Amygdala (tissue), 56 donors: ENCODE results near the gene SLC39A6.
"Not testable (repeated sequence)": the region's sequence is repeated elsewhere in the genome, so short reads cannot be mapped to it uniquely, and the experiment has no call there.

Source experiments
- DNase-seq, 56 donors: peaks; one replicate each; lab custom pipeline; 2025; lab: John Stamatoyannopoulos, UW

Gene SLC39A6

DNA sequence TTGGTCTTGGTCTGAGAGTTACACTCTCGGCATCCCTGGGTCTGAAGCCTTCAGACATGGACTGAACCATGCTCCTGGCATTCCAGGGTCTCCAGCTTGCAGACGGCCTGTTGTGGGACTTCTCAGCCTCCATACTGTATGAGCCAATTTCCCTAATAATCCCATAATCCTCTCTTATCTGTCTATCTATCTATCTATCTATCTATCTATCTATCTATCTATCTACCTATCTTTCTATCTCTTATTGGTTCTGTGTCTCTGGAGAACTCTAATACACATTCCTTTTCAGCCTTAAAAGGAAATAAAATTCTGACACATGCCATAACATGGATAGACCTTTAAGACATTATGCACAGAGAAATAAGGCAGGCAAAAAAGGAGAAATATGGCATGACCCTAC, 24.4 kb downstream of the SLC39A6 start:
- no peak for DNase-seq

DNA sequence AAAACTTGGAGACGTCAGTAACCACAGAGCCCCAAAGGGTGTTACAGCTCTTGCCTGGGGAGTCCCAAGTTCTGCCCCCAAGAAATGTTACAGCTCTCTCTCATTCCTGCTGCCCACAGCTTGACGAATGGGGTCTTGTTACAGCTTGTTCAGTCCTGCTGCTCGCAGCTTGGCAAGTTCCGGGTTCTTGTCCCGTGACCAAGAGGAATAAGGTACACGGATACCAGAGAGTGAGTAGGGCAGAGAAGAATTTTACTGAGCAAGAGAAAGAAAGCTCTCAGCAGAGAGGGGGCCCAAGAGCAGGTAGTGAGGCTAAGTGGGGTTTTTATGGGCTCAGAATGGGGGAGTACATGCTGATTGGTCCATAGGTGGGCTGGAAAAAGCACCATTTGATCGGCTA, 27.2 kb downstream of the SLC39A6 start:
- DNase-seq = no peak

DNA sequence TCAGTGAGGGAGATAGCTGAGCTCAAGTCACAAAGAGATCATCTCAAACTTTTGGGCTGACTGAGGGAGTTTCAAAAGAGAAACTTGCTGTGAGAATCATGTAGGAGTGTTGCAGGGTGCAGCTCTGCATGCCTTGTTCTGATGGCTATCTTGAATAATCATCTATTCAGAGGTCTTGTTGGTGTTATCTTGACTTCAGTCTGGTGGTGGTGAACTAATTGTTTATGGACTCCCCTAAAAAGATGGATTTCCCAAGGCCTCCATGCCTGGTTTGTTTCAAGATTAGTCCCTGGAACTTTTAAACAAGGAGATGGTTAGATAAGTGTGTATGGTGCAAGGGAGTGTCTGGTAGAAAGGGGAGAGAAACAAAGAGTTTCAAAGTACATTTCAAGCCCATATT, 29.8 kb downstream of the SLC39A6 start:
- no peak for DNase-seq

DNA sequence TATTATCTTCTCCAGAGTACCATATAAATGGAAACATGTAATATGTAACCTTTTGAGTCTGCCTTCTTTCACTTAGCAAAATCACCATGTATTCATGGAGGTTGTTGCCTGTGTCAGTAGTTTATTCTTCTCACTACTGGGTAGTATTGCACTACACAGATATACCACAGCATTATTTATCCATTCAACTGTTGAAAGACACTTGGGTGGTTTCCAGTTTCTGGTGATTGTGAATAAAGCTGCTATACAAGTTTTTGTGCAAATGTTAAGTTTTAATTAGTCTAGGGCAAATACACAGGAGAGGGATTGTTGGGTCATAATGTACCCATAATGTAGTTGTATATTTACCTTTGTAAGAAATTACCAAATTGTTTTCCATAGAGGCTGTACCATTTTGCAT, 32.2 kb downstream of the SLC39A6 start:
- DNase-seq = no peak

DNA sequence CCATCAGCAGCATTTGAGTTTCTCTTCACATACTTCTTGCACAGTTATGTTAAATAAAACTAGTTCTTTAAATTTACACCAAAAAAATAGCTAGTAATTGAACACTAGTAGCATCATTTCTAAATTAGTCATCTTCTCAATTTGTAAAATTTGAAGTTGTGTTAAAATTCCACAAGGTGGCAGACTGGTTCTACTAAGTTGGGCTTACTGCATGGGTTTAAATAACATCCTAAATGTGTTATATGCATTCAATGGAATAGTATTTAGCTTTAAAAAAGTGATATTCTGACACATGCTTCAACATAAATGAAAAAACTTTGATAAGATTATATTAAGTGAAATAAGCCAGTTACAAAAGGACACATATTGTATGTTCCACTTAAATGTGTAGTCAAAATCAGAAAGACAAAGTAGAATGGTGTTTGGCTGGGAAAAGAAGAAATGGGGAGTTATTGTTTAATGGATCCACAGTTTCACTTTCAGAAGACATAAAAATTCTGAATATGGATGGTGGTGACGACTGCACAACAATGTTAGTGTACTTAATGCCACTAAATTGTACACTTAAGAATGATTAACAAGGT, 33.1 kb downstream of the SLC39A6 start:
- DNase-seq = peak in 1 of 56 donors; percentile 40

DNA sequence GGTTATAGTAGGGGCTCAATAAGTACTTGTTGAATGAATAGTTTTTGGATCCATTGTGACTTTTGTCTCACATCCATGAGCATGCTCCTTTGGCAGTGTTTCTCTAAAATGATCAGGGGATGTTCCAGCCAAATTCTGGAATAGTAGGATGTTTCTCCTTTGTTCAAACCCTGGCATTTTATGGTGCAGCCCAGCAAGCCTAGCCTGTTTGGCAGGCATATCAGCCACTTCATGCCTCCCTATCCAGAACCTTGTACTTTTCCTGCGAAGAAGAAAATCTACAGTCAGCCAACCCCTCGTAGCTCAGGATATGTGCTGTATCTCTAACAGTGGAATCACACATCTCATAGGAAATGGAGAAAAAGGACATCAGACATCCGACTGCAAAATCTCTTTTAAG, 34.7 kb downstream of the SLC39A6 start:
- no peak for DNase-seq

DNA sequence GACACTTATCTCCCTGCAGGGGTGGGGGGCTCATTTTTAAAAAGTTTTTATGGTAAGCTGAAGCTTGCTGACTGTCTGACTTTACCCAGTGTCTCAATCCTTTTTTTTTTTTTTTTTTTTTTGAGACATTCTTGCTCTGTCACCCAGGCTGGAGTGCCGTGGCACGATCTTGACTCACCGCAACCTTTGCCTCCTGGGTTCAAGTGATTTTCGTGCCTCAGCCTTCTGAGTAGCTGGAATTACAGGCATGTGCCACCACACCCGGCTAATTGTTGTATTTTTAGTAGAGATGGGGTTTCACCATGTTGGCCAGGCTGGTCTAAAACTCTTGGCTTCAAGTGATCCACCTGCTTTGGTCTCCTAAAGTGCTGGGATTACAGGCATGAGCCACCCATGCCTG, 37.0 kb downstream of the SLC39A6 start:
- DNase-seq = not testable (repeated sequence)

DNA sequence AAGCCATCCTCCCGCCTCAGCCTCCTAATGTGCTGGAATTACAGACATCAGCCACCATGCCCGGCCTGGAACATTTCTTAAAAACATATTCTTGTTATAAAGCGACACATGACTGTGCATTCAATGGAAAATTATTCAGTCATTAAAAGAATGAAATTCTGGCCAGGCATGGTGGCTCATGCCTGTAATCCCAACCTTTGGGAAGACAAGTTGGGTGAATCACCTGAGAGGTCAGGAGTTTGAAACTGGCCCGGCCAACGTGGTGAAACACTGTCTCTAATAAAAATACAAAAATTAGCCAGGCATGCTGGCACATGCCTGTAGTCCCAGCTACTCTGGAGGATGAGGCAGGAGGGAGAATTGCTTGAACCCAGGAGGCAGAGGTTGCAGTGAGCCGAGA, 40.1 kb downstream of the SLC39A6 start:
- DNase-seq = no peak

DNA sequence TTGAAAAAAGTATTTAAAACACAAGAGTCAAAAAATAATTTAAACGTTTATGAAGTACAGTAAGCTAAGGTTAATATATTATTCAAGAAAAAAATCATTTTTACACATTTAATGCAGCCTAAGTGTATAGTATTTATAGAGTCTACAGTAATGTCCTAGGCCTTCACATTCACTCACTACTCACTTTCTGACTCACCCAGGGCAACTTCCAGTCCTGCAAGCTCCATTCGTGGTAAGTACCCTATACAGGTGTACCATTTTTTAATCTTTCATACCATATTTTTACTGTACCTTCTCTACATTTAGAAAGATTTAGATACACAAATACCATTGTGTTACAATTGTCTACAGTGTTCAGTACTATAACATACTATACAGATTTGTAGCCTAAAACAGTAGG, 40.9 kb downstream of the SLC39A6 start:
- no peak for DNase-seq

DNA sequence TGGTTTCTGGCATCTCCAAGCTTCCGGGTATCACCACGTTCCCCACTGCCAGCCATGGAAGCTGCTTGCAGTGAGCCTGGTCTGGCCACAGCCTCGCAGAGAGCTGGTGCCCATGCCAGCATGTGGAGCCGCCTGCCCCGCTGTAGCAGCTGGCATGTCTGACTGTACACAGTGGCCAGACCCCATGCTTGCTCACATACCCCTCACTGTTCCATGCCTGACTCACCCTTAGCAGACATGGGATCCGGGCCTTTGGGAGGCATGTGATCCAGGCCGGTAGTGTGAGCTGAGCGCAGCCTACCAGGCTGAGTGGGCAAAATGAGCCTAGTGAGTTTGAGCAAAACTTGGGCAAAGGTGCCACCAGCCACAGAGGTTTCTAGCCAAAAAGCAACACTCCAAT, 43.0 kb downstream of the SLC39A6 start:
- DNase-seq = no peak

DNA sequence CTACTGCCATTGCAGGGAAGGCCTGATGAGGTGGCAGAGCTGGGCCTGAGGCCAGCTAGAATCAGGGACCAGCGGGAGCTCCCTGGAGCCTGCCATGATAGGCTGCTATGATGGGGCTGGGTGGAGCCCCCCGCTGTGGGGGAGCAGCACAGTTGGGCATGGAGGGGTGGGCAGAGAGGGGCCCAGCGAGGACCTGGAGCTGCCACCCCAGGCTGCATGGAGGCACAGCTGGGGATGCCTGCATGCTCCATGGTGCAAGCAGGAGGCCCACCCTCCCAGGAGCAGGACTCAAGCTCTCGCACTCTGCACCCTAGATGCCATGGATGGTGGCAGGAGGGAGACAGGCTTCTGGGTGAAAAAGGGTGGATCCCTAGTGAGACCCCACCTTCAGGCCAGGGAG, 43.9 kb downstream of the SLC39A6 start:
- DNase-seq = no peak

DNA sequence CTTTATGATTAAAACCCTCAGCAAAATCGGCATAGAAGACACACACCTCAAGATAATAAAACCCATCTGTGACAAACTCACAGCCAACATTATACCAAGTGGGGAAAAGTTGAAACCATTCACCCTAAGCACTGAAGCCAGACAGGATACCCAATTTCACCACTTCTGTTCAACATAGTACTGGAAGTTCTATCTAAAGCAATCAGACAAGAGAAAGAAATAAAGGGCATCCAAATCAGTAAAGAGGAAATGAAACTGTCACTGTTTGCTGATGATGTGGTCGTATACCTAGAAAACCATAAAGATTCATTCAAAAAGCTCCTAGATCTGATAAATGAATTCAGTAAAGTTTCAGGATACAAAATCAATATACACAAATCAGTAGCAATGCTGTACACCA, 45.4 kb downstream of the SLC39A6 start:
- DNase-seq = no peak

DNA sequence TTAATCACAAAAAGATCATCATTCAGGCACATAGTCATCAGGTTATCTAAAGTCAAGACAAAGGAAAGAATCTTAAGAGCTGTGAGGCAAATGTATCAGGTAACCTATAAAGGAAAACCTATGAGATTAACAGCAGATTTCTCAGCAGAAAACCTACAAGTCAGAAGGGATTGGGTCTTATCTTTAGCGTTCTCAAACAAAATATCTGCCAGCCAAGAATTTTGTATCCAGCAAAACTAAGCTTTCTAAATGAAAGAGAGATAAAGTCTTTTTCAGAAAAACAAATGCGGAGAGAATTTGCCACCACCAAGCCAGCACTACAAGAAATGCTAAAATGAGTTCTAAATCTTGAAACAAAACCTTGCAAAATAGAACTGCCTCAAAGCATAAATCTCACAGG, 48.0 kb downstream of the SLC39A6 start:
- not testable (repeated sequence) for DNase-seq

DNA sequence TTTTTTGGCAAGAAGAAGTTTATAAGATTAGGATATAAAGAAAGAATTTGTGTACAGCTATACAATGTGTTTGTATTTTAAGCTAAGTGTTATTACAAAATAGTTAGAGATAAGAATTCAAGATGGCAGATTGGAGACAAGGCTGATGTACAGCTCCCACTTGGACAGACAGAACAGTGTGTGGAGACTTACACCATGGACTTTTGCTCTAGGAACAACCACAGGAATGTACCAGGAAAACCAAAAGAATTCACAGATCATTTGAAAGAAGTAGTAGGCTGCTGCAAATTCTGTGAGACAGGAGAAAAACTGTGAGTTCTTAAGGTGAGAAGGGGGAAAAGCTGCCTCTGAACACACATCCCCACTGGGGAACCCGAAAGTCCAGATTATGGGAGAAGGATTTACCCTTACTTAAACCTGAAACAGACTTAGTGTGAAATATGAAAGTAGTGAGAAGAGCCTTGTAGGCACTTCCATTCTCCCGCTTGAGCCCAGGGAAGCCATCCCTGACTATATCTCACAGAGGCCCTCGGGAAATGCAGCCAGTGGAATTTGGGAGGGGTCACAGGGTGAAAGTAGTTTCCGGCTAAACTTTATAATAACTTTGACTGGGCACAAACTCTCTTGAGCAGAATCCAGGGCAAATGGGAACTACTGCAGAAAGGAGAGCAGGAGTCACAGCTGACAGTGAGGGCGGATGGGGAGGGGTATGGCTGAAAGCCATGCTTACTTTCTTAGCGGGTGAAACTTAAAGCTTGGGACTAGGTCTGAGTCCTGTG, 50.2 kb downstream of the SLC39A6 start:
- no peak for DNase-seq

DNA sequence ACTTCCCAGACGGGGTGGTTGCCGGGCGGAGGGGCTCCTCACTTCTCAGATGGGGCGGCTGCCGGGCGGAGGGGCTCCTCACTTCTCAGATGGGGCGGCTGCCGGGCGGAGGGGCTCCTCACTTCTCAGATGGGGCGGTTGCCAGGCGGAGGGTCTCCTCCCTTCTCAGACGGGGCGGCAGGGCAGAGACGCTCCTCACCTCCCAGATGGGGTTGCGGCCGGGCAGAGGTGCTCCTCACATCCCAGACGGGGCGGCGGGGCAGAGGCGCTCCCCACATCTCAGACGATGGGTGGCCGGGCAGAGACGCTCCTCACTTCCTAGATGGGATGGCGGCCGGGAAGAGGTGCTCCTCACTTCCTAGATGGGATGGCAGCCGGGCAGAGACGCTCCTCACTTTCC, 51.4 kb downstream of the SLC39A6 start:
- not testable (repeated sequence) for DNase-seq

DNA sequence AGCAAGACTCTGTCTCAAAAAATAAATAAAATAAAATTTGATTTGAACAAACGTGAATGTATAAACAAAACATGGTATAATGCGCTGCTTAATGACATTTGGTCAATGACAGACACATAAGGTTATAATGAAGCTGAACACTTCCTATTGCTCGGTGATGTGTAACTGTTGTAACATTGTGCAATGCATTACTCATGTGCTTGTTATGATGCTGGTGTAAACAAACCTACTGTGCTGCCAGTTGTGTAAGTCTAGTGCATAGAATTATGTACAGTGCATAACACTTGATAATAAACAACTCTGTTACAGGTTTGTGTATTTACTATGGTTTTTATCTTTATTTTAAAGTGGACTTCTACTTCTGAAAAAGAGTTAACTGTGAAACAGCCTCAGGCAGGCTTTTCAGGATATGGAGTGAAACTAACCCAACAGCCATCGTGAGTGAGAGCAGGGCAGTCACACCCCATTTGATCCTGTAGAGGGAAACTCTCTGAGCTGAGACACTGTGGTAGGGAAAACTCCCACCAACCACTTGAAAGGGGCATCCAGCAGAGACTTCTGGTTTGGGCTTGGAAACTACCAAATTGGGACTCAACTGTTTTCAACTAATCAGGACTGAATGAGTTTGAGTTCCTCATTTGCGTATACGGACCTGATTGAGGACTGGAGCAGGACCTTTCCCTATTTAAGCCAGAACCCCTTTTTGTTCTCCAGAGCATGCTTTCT, 53.1 kb downstream of the SLC39A6 start:
- no peak for DNase-seq

DNA sequence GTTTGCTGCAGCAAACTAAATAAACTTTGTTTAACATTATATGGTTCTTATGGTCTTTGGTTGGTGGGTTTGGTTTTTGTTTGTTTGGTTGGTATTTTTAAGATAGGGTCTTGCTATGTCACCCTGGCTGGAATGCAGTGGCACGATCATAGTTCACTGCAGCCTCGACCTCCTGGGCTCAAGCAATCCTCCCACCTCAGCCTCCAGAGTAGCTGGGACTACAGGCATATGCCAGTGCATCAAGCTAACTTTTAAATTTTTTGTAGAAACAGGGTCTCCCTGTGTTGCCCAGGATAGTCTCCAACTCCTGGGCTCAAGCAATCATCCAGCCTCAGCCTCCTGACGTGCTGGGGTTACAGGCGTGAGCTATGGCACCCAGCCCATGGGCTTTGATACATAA, 54.7 kb downstream of the SLC39A6 start:
- DNase-seq = no peak

DNA sequence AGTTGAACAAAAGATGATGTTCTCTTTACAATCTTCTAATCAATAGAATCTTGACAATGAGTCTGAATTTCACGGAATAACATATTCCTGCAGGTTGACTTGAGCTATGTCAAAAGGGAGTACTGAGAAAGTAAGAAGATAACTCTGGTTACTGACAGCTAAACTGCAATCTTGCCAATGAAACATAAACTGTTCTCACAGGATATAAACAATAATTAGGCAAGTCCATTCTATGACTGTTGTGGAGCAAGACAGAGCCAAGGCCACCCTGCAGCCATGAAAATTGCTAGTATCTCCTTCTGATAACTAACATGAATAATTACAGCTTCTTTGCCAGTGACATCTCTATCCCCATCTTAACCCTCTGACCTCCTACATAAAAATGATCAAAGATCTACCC, 55.5 kb downstream of the SLC39A6 start:
- DNase-seq = no peak

DNA sequence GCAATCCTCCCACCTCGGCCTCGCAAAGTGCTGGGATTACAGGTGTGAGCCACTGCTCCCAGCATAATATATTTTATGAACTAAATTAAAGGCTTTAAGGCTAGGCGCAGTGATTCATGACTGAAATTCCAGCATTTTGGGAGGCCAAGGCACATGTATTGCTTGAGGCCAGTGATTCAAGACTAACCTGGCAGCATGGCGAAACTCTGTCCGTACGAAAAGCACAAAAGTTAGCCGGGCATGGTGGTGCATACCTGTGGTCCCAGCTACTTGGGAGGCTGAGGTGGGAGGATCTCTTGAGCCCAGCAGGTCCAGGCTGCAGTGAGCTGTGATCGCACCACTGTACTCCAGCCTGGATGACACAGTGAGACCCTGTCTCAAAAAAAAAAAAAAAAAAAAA, 56.7 kb downstream of the SLC39A6 start:
- DNase-seq = not testable (repeated sequence)

DNA sequence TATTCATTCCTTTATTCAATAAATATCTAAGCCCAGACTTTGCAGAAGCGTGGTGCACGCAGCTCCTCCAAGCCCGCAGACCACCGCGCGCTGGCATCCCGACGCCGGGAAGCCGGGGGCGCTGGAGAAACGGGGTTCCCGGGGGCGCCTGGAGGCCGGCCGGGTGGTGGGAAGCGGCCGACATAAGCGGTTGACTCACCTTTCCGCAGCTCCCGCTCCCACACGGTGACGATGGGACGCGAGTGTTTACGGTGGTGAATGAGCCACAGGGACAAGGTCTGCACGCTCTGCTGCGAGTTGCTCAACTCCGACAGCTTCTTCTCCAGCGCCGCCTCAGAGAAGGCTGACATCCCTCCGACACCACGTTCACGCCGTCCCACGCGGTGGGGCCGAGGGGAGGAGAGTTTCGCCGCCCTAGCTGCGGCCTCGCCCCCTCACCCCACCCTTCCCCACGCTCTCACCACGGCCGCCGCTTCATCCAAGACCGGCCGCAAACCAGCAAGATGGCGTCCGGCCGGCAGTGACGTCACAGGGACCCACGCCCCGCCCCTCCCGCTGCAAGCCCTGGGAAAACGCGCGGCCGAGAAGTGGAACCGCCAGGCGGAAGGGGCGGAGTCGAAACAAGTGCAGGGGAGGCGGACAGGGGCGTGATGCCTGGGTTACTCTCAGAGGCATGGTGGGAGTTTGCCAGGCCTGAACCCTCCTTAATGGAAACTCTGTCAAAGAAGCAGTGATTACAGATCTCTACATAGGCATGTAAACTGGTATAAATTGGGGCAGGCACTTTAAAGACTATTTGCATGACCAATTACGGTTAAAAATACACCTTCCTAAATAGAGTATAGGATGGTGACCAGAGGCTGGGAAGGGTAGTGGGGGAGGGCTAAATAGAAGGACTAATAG, 61.8 kb downstream of the SLC39A6 start, which contains the start of gene RPRD1A:
RPRD1A (minus strand) TSS at position 505 of the 903 bp plus-strand sequence; CDS start at position 350, 155 bp downstream.
- DNase-seq = peak; percentile 77 to 99 (median 94)

DNA sequence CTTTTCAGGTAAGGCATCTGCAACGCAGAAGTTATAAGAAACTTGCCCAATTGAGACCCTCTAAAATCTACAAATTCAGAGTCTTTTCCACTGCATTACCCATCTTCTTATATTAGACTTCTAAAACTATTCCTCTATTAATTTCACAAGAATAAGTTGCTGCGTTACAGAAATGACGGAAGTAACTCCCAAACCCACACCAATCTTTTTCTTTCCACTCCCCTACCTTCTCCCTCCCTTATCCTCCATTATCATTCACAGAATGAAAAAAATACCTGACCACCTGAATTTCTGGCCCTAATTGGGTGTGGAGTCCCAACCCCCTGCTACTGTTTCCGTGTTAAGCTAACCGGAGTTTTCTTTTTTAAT, 62.5 kb downstream of the SLC39A6 start:
- no peak for DNase-seq
